H9 (cell line): ENCODE data around the gene KCNC2. TPM values are rescaled to one million over a fixed set of nuclear protein-coding genes. Genes with fewer than 3 reads are reported as not detected.

Source experiments
- DNase-seq: peaks from one replicate; pipeline ENCODE4 v3.0.0-alpha.2; 2017
- H2AFZ ChIP-seq: one replicate; pipeline ENCODE4 v1.6.1; 2013; ENCODE audit warnings: mild to moderate bottlenecking, low read length, control low read depth, moderate library complexity
- H2AK5ac ChIP-seq: 2 replicates; pipeline ENCODE4 v1.6.1; 2013; ENCODE audit warnings: low read length, control low read depth, mixed read lengths; ENCODE audit not compliant: insufficient read length
- H2BK120ac ChIP-seq: one replicate; pipeline ENCODE4 v1.6.1; 2013; ENCODE audit warnings: low read depth, mild to moderate bottlenecking, low read length, control low read depth, inconsistent platforms; ENCODE audit not compliant: poor library complexity, severe bottlenecking
- H2BK12ac ChIP-seq: 2 replicates; pipeline ENCODE4 v1.6.1; 2013; ENCODE audit warnings: low read length, control low read depth, mixed read lengths, low read depth; ENCODE audit not compliant: insufficient read length
- H2BK15ac ChIP-seq: 2 replicates; pipeline ENCODE4 v1.6.1; 2013; ENCODE audit warnings: low read depth, low read length, control low read depth
- H2BK20ac ChIP-seq: one replicate; pipeline ENCODE4 v1.6.1; 2013; ENCODE audit warnings: low read depth, mild to moderate bottlenecking, low read length, control low read depth, inconsistent platforms; ENCODE audit not compliant: poor library complexity, severe bottlenecking
- H2BK5ac ChIP-seq: 2 replicates; pipeline ENCODE4 v1.6.1; 2013; ENCODE audit warnings: low read length, control low read depth, mixed read lengths; ENCODE audit not compliant: insufficient read length
- H3K14ac ChIP-seq: 2 replicates; pipeline ENCODE4 v1.6.1; 2013; ENCODE audit warnings: low read length, control low read depth; ENCODE audit not compliant: insufficient read depth
- H3K18ac ChIP-seq: 2 replicates; pipeline ENCODE4 v1.6.1; 2013; ENCODE audit warnings: low read depth, mild to moderate bottlenecking, mixed read lengths, low read length, control low read depth; ENCODE audit not compliant: insufficient read length
- H3K23ac ChIP-seq: 2 replicates; pipeline ENCODE4 v1.6.1; 2013; ENCODE audit warnings: low read length, control low read depth, mixed read lengths, low read depth; ENCODE audit not compliant: insufficient read length
- H3K23me2 ChIP-seq: 2 replicates; pipeline ENCODE4 v1.6.1; 2013; ENCODE audit warnings: low read depth, mild to moderate bottlenecking, mixed read lengths, low read length, control low read depth; ENCODE audit not compliant: insufficient read length, poor library complexity, severe bottlenecking
- H3K27ac ChIP-seq: 2 replicates; pipeline ENCODE4 v1.5.1; 2013; ENCODE audit warnings: low read length, control low read depth, mixed read lengths, low read depth; ENCODE audit not compliant: insufficient read length
- H3K27me3 ChIP-seq: 2 replicates; pipeline ENCODE4 v1.6.1; 2013; ENCODE audit warnings: low read length, control low read depth, inconsistent platforms; ENCODE audit not compliant: insufficient read depth
- H3K4ac ChIP-seq: 2 replicates; pipeline ENCODE4 v1.6.1; 2013; ENCODE audit warnings: low read depth, mild to moderate bottlenecking, control low read depth, inconsistent platforms, low read length, moderate library complexity
- H3K4me1 ChIP-seq: 2 replicates; pipeline ENCODE4 v1.6.1; 2013; ENCODE audit warnings: low read length, control low read depth, inconsistent platforms; ENCODE audit not compliant: insufficient read depth
- H3K4me2 ChIP-seq: 2 replicates; pipeline ENCODE4 v1.6.1; 2013; ENCODE audit warnings: low read length, control low read depth, mixed read lengths; ENCODE audit not compliant: insufficient read length, insufficient read depth
- H3K56ac ChIP-seq: 2 replicates; pipeline ENCODE4 v1.6.1; 2013; ENCODE audit warnings: low read depth, mild to moderate bottlenecking, mixed read lengths, low read length, control low read depth; ENCODE audit not compliant: insufficient read length
- H3K79me1 ChIP-seq: 2 replicates; pipeline ENCODE4 v1.6.1; 2013; ENCODE audit warnings: low read depth, mild to moderate bottlenecking, moderate library complexity, low read length, control low read depth, inconsistent platforms; ENCODE audit not compliant: insufficient read depth, poor library complexity, severe bottlenecking
- H3K79me2 ChIP-seq: 2 replicates; pipeline ENCODE4 v1.6.1; 2013; ENCODE audit warnings: low read length, control low read depth, inconsistent platforms; ENCODE audit not compliant: insufficient read depth
- H3K9ac ChIP-seq: 2 replicates; pipeline ENCODE4 v1.6.1; 2013; ENCODE audit warnings: low read length, control low read depth, mixed read lengths; ENCODE audit not compliant: insufficient read length; ENCODE audit errors: extremely low read depth
- H3K9me3 ChIP-seq: one replicate; pipeline ENCODE4 v1.6.1; 2013; ENCODE audit warnings: low read depth, low read length, inconsistent platforms; ENCODE audit not compliant: control insufficient read depth
- H3T11ph ChIP-seq: one replicate; pipeline ENCODE4 v1.6.1; 2013; ENCODE audit warnings: mild to moderate bottlenecking, low read length, control low read depth, inconsistent platforms
- H4K20me1 ChIP-seq: one replicate; pipeline ENCODE4 v1.6.1; 2013; ENCODE audit not compliant: control insufficient read depth, insufficient read length, insufficient read depth
- H4K5ac ChIP-seq: 2 replicates; pipeline ENCODE4 v1.6.1; 2013; ENCODE audit warnings: low read depth, mild to moderate bottlenecking, mixed read lengths, low read length, control low read depth; ENCODE audit not compliant: insufficient read length
- H4K8ac ChIP-seq: replicated peaks from 2 replicates; pipeline ENCODE4 v1.6.1; 2013; ENCODE audit warnings: low read length, control low read depth, mixed read lengths, low read depth; ENCODE audit not compliant: insufficient read length
- H4K91ac ChIP-seq: 2 replicates; pipeline ENCODE4 v1.6.1; 2013; ENCODE audit warnings: low read depth, mild to moderate bottlenecking, moderate library complexity, mixed read lengths, low read length, control low read depth; ENCODE audit not compliant: insufficient read length
- H3K27ac Mint-ChIP-seq, 3 experiments: 2 replicates in 2 of 3; 3 replicates in 1 of 3; pipeline ENCODE4 v1.8.0; 2020 to 2021; ENCODE audit warnings: mixed read lengths in 3 of 3, mild to moderate bottlenecking in 1 of 3, moderate library complexity in 1 of 3
- H3K27me3 Mint-ChIP-seq: 2 replicates; pipeline ENCODE4 v1.8.0; 2021; ENCODE audit warnings: low read depth, mild to moderate bottlenecking, moderate library complexity, mixed read lengths
- H3K36me3 Mint-ChIP-seq, 3 experiments: 2 replicates in 2 of 3; 3 replicates in 1 of 3; pipeline ENCODE4 v1.8.0; 2020 to 2021; ENCODE audit warnings: low read depth in 3 of 3, mixed read lengths in 3 of 3; ENCODE audit not compliant: insufficient read depth in 1 of 3
- H3K4me1 Mint-ChIP-seq, 2 experiments: 2 replicates each; pipeline ENCODE4 v1.8.0; 2020; ENCODE audit warnings: mixed read lengths in 2 of 2
- H3K4me3 Mint-ChIP-seq, 2 experiments: 2 replicates in 1 of 2; 3 replicates in 1 of 2; pipeline ENCODE4 v1.8.0; 2020 to 2021; ENCODE audit warnings: mild to moderate bottlenecking in 2 of 2, mixed read lengths in 2 of 2, moderate library complexity in 1 of 2
- H3K9me3 Mint-ChIP-seq, 2 experiments: 2 replicates in 1 of 2; 3 replicates in 1 of 2; pipeline ENCODE4 v1.8.0; 2020; ENCODE audit warnings: mild to moderate bottlenecking in 2 of 2, mixed read lengths in 2 of 2, moderate library complexity in 1 of 2
- CTCF ChIP-seq: fragments of 200-600 bp; sonication (generic); conservative IDR thresholded peaks from 3 replicates; pipeline ENCODE4 v1.8.0; 2021; ENCODE audit warnings: antibody characterized with exemption, mild to moderate bottlenecking
- total RNA-seq: library from RNA; stranded (reverse); gene quantifications from 2 replicates; pipeline ENCODE4 v1.2.1, GENCODE V29; 2021

The KCNC2 gene
- total RNA-seq, 1 experiment from 2014 or later, result not detected

- Mint-ChIP-seq H3K27ac (no peak overlapping the region), H3K9me3 (no peaks in the 10 kb centered on the region), H3K36me3 (no peaks in the 10 kb centered on the region), H3K4me1 (no peaks in the 10 kb centered on the region), H3K27me3 (no peaks in the 10 kb centered on the region), H3K4me3 (no peak overlapping the region)
- no peak overlapping the region for H2BK5ac ChIP-seq
- no peak overlapping the region for H4K8ac ChIP-seq
- no peak overlapping the region for H2AK5ac ChIP-seq
- no peak overlapping the region for H3K9ac ChIP-seq
- no peaks in the 10 kb centered on the region for H3K79me1 ChIP-seq
- no peak overlapping the region for H3K18ac ChIP-seq
- H2BK12ac ChIP-seq, result no peak overlapping the region
- no peak overlapping the region for H3K27ac ChIP-seq
- no peaks in the 10 kb centered on the region for H3K9me3 ChIP-seq
- H3K14ac ChIP-seq, result no peak overlapping the region
- no peaks in the 10 kb centered on the region for H3K4me1 ChIP-seq
- H2BK20ac ChIP-seq, result no peak overlapping the region
- no peak for DNase-seq
- H3K4ac ChIP-seq, result no peak overlapping the region
- H4K91ac ChIP-seq, result no peak overlapping the region
- H4K5ac ChIP-seq, result no peak overlapping the region
- no peaks in the 10 kb centered on the region for H3K27me3 ChIP-seq
- H3T11ph ChIP-seq, result no peak overlapping the region
- no peak overlapping the region for H3K23ac ChIP-seq
- H2BK120ac ChIP-seq, result no peak overlapping the region
- no peaks in the 10 kb centered on the region for H3K79me2 ChIP-seq
- no peaks in the 10 kb centered on the region for H4K20me1 ChIP-seq
- H3K23me2 ChIP-seq, result no peaks in the 10 kb centered on the region
- H2AFZ ChIP-seq, result no peak overlapping the region
- TF ChIP-seq CTCF, result no peak
- no peak overlapping the region for H2BK15ac ChIP-seq
- H3K56ac ChIP-seq, result no peak overlapping the region
- H3K4me2 ChIP-seq, result no peak overlapping the region
These were observed 31.6 kb downstream of the KCNC2 start for GRCh38 chr12:75177997-75178396.
